HCT116 (cell line): ENCODE measurements around the gene IVD. TPM values are rescaled to one million over a fixed set of nuclear protein-coding genes. Genes with fewer than 3 reads are reported as not detected.

Source experiments
- ATAC-seq: fragments of 200-7000 bp; cut with Tn5 transposase; 2 replicates; pipeline ENCODE4 v1.9.1; 2020; ENCODE audit warnings: mild to moderate bottlenecking, moderate library complexity
- BruUV-seq: library from RNA; stranded (reverse); fragments of 400-500 nt; replicated peaks from 2 replicates; lab custom pipeline; 2021; lab: Mats Ljungman, UMichigan
- CTCF ChIA-PET: fragments of 300-600 bp; sonication (Branson Sonifier 250); formaldehyde crosslinking; loops from one replicate; lab custom pipeline; 2021; ENCODE audit warnings: antibody characterized with exemption; lab: Charles Lee
- POLR2A ChIA-PET: fragments of 300-600, 350-600 bp; sonication (Branson Sonifier 250); formaldehyde crosslinking; loops from one replicate; lab custom pipeline; 2021; ENCODE audit warnings: antibody characterized with exemption; lab: Charles Lee
- RAD21 ChIA-PET, 2 experiments: fragments of 300-600 bp; sonication (Branson Sonifier 250); formaldehyde crosslinking; loops; one replicate each; lab custom pipeline; 2023; ENCODE audit warnings: low total read pairs in 2 of 2; ENCODE audit not compliant: uncharacterized antibody in 2 of 2, unreplicated experiment in 2 of 2, low non-redundant PET in 1 of 2; lab: Charles Lee
- DNase-seq: peaks from one replicate; pipeline ENCODE4 v3.0.0-alpha.2; 2010; ENCODE audit warnings: low read depth, low spot score
- H2AFZ ChIP-seq: fragments of 200-600 bp; shearing (Covaris generic), sonication (generic); 2 replicates; pipeline ENCODE4 v1.6.1; 2017; ENCODE audit warnings: low read depth, mixed run types, mixed read lengths, antibody characterized with exemption, low read length; ENCODE audit not compliant: poor library complexity, severe bottlenecking
- H3K27ac ChIP-seq: 2 replicates; pipeline ENCODE4 v1.5.1; 2012; ENCODE audit warnings: low read depth, low read length
- H3K27me3 ChIP-seq: fragments of 200-600 bp; sonication (generic); 2 replicates; pipeline ENCODE4 v1.6.1; 2016; ENCODE audit warnings: mixed run types, low read length, mixed read lengths; ENCODE audit not compliant: insufficient read depth
- H3K36me3 ChIP-seq, 2 experiments: fragments of 200-500 bp in 1 of 2; fragments of 200-600 bp in 1 of 2; sonication (Bioruptor generic) in 1 of 2; sonication (generic) in 1 of 2; 2 replicates each; pipeline versions ENCODE4 v1.5.1 to v1.6.1; 2014 to 2016; ENCODE audit warnings: low read length in 2 of 2, inconsistent platforms in 1 of 2, mixed read lengths in 1 of 2, mixed run types in 1 of 2; ENCODE audit not compliant: insufficient read depth in 2 of 2, control insufficient read depth in 1 of 2
- H3K4me1 ChIP-seq, 2 experiments: fragments of 200-600 bp in 1 of 2; sonication (generic) in 1 of 2; 2 replicates each; pipeline versions ENCODE4 v1.5.1 to v1.6.1; 2012 to 2017; ENCODE audit warnings: low read length in 2 of 2, inconsistent platforms in 1 of 2, mild to moderate bottlenecking in 1 of 2, mixed read lengths in 1 of 2, mixed run types in 1 of 2, moderate library complexity in 1 of 2; ENCODE audit not compliant: insufficient read depth in 2 of 2, control insufficient read depth in 1 of 2
- H3K4me2 ChIP-seq: fragments of 200-600 bp; sonication (generic); 2 replicates; pipeline ENCODE4 v1.6.1; 2017; ENCODE audit warnings: mixed run types, low read length, mixed read lengths
- H3K4me3 ChIP-seq, 2 experiments: fragments of 200-600 bp in 1 of 2; sonication (generic) in 1 of 2; replicated peaks in 1 of 2; 2 replicates each; pipeline ENCODE4 v1.5.1; 2011 to 2016; ENCODE audit warnings: low read length in 2 of 2, control low read depth in 1 of 2, low read depth in 1 of 2, mild to moderate bottlenecking in 1 of 2, mixed read lengths in 1 of 2, mixed run types in 1 of 2
- H3K79me2 ChIP-seq: fragments of 200-600 bp; sonication (generic); 2 replicates; pipeline ENCODE4 v1.6.1; 2017; ENCODE audit warnings: mild to moderate bottlenecking, mixed run types, low read length, moderate library complexity, mixed read lengths; ENCODE audit not compliant: insufficient read depth
- H3K9ac ChIP-seq: fragments of 200-600 bp; sonication (generic); 2 replicates; pipeline ENCODE4 v1.6.1; 2016; ENCODE audit warnings: low read length, mixed read lengths
- H3K9me2 ChIP-seq: fragments of 200-600 bp; sonication (generic), shearing (Covaris generic); 2 replicates; pipeline ENCODE4 v1.6.1; 2017; ENCODE audit warnings: mixed run types, mild to moderate bottlenecking, moderate library complexity; ENCODE audit not compliant: insufficient read depth
- H3K9me3 ChIP-seq, 2 experiments: fragments of 200-500 bp in 1 of 2; fragments of 200-600 bp in 1 of 2; sonication (Bioruptor generic) in 1 of 2; sonication (generic) in 1 of 2; 2 replicates each; pipeline ENCODE4 v1.6.1; 2014 to 2017; ENCODE audit warnings: low read length in 2 of 2, mixed read lengths in 2 of 2, inconsistent platforms in 1 of 2, low read depth in 1 of 2, mild to moderate bottlenecking in 1 of 2, mixed run types in 1 of 2, moderate library complexity in 1 of 2; ENCODE audit not compliant: control insufficient read depth in 1 of 2, insufficient read depth in 1 of 2
- H4K20me1 ChIP-seq: fragments of 200-600 bp; sonication (generic), shearing (Covaris generic); 2 replicates; pipeline ENCODE4 v1.6.1; 2017; ENCODE audit warnings: mixed run types, mild to moderate bottlenecking, moderate library complexity; ENCODE audit not compliant: insufficient read depth
- CBX3 ChIP-seq: IDR thresholded peaks from 2 replicates; pipeline ENCODE4 v1.6.1; 2012; ENCODE audit warnings: low read depth
- CEBPB ChIP-seq: IDR thresholded peaks from 2 replicates; pipeline ENCODE4 v1.6.1; 2012; ENCODE audit warnings: low read depth
- EGR1 ChIP-seq: IDR thresholded peaks from 2 replicates; pipeline ENCODE4 v1.6.1; 2012; ENCODE audit warnings: low read depth
- ELF1 ChIP-seq: IDR thresholded peaks from 2 replicates; pipeline ENCODE4 v1.6.1; 2012; ENCODE audit warnings: low read depth, borderline replicate concordance
- EZH2 ChIP-seq: fragments of 200-600 bp; sonication (generic); IDR thresholded peaks from 2 replicates; pipeline ENCODE4 v1.6.1; 2017; ENCODE audit warnings: antibody characterized with exemption, mixed run types
- FOSL1 ChIP-seq: IDR thresholded peaks from 2 replicates; pipeline ENCODE4 v1.6.1; 2012; ENCODE audit warnings: low read depth
- JUND ChIP-seq: IDR thresholded peaks from 2 replicates; pipeline ENCODE4 v1.6.1; 2012
- POLR2A ChIP-seq: IDR thresholded peaks from 2 replicates; pipeline ENCODE4 v1.7.0; 2011; ENCODE audit warnings: borderline replicate concordance; ENCODE audit not compliant: insufficient read depth, insufficient read length; ENCODE audit errors: extremely low read depth
- POLR2AphosphoS5 ChIP-seq: IDR thresholded peaks from 2 replicates; pipeline ENCODE4 v1.6.1; 2011; ENCODE audit warnings: mild to moderate bottlenecking, low read depth, low read length, moderate library complexity
- SIN3A ChIP-seq: IDR thresholded peaks from 2 replicates; pipeline ENCODE4 v1.6.1; 2012; ENCODE audit warnings: low read depth
- SP1 ChIP-seq: IDR thresholded peaks from 2 replicates; pipeline ENCODE4 v1.6.1; 2012; ENCODE audit warnings: low read depth
- SRF ChIP-seq: IDR thresholded peaks from 2 replicates; pipeline ENCODE4 v1.6.1; 2012; ENCODE audit warnings: low read depth
- TCF7L2 ChIP-seq: IDR thresholded peaks from 2 replicates; pipeline ENCODE4 v1.7.0; 2011; ENCODE audit warnings: borderline replicate concordance, inconsistent platforms; ENCODE audit not compliant: insufficient read depth, insufficient read length; ENCODE audit errors: extremely low read depth
- YY1 ChIP-seq: IDR thresholded peaks from 2 replicates; pipeline ENCODE4 v1.6.1; 2011; ENCODE audit warnings: low read length, low read depth, moderate library complexity, mild to moderate bottlenecking; ENCODE audit not compliant: insufficient replicate concordance; ENCODE audit errors: extremely low read depth
- ZNF274 ChIP-seq: fragments of 200-500 bp; sonication (Bioruptor generic); IDR thresholded peaks from 2 replicates; pipeline ENCODE4 v1.6.1; 2014; ENCODE audit warnings: mild to moderate bottlenecking, low read depth, low read length, inconsistent platforms
- intact Hi-C: fragments of 100-400 bp; cut with micrococcal nuclease; formaldehyde crosslinking; loops from 2 replicates; pipeline ENCODE4 v1.10.0; 2022
- total RNA-seq: library from RNA; stranded (reverse); gene quantifications from one replicate; pipeline ENCODE4 v1.2.1, GENCODE V29; 2021; ENCODE audit not compliant: unreplicated experiment
- TF ChIP-seq, protein P1 (sequence below): IDR thresholded peaks from 2 replicates; pipeline ENCODE4 v1.6.1; 2011; ENCODE audit warnings: mild to moderate bottlenecking, low read length, moderate library complexity; ENCODE audit not compliant: insufficient replicate concordance; ENCODE audit errors: extremely low read depth
- TF ChIP-seq, protein P2 (sequence below): IDR thresholded peaks from 2 replicates; pipeline ENCODE4 v1.6.1; 2012

IVD gene
- total RNA-seq, 1 experiment from 2014 or later = 65.6 TPM

DNA sequence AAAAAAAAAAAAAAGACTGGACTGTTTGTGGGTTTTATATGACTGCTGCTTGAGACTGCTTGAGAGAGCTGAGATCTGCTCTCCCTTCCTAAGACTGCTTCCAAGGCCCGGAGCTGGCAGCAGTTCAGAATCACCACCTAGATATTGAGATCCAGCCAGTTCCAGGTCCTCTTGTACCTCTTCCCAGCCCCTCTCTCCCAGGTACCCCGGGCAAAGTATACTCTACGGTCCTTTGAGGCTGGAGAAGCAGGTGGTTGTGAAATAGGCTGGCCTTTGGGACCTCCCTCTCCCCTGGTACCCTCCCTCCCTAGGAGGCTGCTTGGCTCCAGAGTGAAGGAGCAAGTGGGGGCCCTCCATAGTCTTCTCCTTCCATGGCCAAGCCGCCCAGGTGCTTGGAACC lies 22.6 kb downstream of the IVD start:
- DNase-seq = no peak
- POLR2A ChIA-PET = no interaction called here

DNA sequence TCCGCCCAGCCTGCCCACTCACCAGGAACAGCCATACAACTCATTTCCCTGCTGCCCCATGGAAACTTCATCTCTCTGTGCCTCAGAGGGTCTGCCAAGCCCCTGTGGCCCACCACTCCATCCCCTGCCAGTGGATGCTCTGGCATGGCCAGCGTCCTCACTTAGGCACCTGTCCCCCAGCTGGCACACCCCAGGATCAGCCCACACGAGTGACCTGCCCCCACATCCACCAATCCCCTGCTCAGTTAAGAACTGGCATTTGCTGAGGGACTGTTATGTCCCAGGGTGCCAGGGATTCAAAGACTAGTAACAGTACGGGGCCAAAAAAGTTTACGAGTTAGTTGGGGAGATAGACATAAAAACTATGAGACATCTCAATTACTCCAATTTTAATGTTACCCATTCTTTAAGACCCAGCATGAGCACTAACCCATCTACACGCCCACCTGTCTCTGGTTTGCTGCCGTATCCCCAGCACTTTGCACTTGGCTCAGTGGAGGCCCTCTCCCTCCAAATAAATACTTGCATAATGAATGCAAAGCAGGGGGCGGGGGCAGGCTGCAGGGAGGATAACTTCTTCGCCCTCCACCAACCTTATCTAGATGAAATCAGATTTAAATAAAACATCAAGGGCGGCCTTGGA lies 23.6 kb downstream of the IVD start:
- no peaks in the 10 kb centered on the region for H3K27me3 ChIP-seq
- CTCF ChIA-PET = interaction anchor here (1.5 kb wide), 1 partner anchor 106 kb away, joined by 3 read pairs; no protein-coding TSS in a partner anchor
- H3K79me2 ChIP-seq = no peaks in the 10 kb centered on the region
- POLR2A ChIA-PET = no interaction called here
- DNase-seq (no peak), ATAC-seq (no peak)
- intact Hi-C loops = no loop called here
- H3K9ac ChIP-seq = no peak overlapping the region
- H3K9me3 ChIP-seq = no peaks in the 10 kb centered on the region
- H3K4me1 ChIP-seq = peaks cover 6 to 11% of the 10 kb centered on the region in 2 experiments; a peak in 3 of 4 replicates
- RAD21 ChIA-PET = no interaction called here
- no peak overlapping the region for H3K27ac ChIP-seq
- no peak overlapping the region for H3K4me3 ChIP-seq
- no peak overlapping the region for H2AFZ ChIP-seq
- no TSS peak for BruUV-seq
- H3K9me2 ChIP-seq = no peaks in the 10 kb centered on the region
- no peak overlapping the region for H3K4me2 ChIP-seq
- H3K36me3 ChIP-seq = no peaks in the 10 kb centered on the region
- no peaks in the 10 kb centered on the region for H4K20me1 ChIP-seq
- TF ChIP-seq POLR2A = no peak
- TF ChIP-seq CEBPB = no peak
- no peak for TF ChIP-seq ZNF274
- no peak for TF ChIP-seq FOSL1
- no peak for TF ChIP-seq POLR2AphosphoS5
- no peak for TF ChIP-seq SIN3A
- TF ChIP-seq SRF = no peak
- no peak for TF ChIP-seq EGR1
- TF ChIP-seq, protein P1, sequence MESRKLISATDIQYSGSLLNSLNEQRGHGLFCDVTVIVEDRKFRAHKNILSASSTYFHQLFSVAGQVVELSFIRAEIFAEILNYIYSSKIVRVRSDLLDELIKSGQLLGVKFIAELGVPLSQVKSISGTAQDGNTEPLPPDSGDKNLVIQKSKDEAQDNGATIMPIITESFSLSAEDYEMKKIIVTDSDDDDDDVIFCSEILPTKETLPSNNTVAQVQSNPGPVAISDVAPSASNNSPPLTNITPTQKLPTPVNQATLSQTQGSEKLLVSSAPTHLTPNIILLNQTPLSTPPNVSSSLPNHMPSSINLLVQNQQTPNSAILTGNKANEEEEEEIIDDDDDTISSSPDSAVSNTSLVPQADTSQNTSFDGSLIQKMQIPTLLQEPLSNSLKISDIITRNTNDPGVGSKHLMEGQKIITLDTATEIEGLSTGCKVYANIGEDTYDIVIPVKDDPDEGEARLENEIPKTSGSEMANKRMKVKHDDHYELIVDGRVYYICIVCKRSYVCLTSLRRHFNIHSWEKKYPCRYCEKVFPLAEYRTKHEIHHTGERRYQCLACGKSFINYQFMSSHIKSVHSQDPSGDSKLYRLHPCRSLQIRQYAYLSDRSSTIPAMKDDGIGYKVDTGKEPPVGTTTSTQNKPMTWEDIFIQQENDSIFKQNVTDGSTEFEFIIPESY = no peak
- TF ChIP-seq EZH2 = no peak
- no peak for TF ChIP-seq CBX3
- no peak for TF ChIP-seq SP1
- TF ChIP-seq YY1 = no peak
- no peak for TF ChIP-seq TCF7L2
- no peak for TF ChIP-seq JUND
- TF ChIP-seq, protein P2, sequence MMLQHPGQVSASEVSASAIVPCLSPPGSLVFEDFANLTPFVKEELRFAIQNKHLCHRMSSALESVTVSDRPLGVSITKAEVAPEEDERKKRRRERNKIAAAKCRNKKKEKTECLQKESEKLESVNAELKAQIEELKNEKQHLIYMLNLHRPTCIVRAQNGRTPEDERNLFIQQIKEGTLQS = no peak
- no peak for TF ChIP-seq ELF1

More for the DNA sequence above, 22.6 kb downstream of the IVD start:
- BruUV-seq = no TSS peak
- no peak overlapping the region for H3K4me3 ChIP-seq
- ATAC-seq = no peak
- no peaks in the 10 kb centered on the region for H3K27me3 ChIP-seq
- H3K4me2 ChIP-seq = no peak overlapping the region
- no peaks in the 10 kb centered on the region for H3K36me3 ChIP-seq
- no peaks in the 10 kb centered on the region for H3K9me3 ChIP-seq
- no peak overlapping the region for H3K9ac ChIP-seq
- RAD21 ChIA-PET = no interaction called here
- H3K27ac ChIP-seq = no peak overlapping the region
- no peaks in the 10 kb centered on the region for H3K9me2 ChIP-seq
- TF ChIP-seq FOSL1 = no peak
- TF ChIP-seq SP1 = no peak
- H2AFZ ChIP-seq = no peak overlapping the region
- peaks cover 6 to 11% of the 10 kb centered on the region in 2 experiments; a peak in 3 of 4 replicates for H3K4me1 ChIP-seq
- intact Hi-C loops = no loop called here
- H3K79me2 ChIP-seq = no peaks in the 10 kb centered on the region
- CTCF ChIA-PET = no interaction called here
- no peaks in the 10 kb centered on the region for H4K20me1 ChIP-seq
